SHP77 (cell line): Measurements from ENCODE around the gene SCGB3A1.

Source experiments
- DNase-seq, 2 experiments: peaks; one replicate each; lab custom pipeline; 2025; lab: John Stamatoyannopoulos, UW

Gene SCGB3A1

DNA sequence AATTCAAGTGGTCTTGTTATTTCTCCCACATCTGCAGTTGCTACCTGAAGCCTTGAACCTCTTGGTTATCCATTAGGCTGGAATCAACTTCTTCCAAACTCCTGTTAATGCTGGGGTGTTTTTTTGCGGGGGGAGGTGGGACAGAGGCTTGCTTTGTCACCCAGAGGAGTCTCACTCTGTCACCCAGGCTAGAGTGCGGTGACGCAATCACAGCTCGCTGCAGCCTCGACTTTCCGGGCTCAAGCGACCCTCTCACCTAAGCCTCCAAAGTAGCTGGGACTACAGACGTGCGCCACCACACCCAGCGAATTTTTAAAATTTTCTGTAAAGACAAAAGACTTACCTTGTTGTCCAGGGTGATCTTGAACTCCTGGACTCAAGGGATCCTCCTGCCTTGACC lies 4.4 kb downstream of the SCGB3A1 start:
- DNase-seq, result no peak

DNA sequence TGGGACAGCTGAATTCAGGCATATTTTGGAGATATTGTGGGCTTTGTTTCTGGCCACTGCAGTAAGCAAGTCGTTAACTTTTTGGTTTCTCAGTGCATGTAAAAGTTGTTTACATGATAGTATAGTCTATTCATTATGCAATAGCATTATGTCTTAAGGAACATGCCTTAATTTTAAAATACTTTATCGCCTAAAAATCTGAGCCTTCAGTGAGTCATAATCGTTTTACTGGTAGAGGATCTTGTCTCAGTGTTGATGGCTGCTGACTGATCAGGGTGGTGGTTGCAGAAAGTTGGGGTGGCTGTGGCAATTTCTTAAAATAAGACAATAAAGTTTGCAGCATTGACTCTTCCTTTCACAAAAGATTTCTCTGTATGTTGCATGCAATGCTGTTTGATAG lies 5.1 kb downstream of the SCGB3A1 start:
- no peak for DNase-seq

DNA sequence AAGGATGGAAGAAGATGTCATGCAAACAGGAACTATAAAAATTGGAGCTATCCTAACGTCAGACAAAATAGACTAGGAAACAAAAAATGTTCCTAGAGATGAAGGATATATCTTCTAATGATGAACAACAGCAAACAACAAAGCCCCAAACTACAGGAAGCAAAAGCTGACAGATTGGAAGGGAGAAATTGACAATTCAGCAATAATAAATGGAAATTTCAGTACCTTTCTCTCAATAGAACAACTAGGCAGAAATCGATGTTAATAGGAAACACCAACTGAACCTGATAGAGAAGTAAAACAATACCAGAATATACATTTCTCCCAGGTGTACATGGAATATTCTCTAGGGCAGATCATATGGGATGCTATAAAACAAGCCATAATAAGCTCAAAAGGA lies 7.6 kb downstream of the SCGB3A1 start:
- no peak for DNase-seq

DNA sequence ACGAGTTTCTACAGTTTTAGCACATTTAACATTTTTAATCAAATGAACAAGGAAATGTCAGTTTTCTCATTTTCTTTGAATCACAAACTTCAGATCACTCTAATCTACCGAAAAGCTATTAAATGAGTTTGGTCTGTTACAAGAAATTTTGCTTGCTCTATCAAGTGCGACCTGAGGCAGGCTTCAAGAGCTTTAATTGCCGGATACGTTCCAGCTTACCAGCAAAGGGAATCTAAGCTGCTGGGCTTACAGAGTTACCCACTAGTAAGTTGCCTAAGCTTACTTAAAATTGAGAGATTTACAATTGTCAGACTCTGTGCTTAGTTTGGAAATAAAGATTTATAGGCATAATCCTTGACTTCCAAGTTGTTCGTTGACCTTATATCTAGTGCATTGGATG lies 10.6 kb downstream of the SCGB3A1 start:
- no peak for DNase-seq

DNA sequence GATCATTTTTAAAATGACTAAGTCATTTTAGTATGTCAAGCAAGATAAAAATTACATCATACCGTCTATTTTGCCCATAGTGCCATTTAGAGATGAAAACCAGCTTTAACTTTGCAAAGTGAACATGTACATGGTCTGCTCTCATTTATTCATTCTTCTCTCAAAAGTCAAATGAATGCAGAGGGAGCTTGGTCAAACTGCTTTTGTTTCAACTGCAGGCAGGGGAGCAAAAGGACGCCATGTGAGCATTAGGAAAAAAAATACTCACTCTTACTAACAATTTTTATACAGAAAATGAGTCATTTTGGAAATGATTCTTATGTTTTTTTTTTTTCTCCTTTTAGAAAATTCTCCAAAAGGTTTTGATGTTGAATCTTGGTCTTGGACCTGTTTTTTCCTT lies 15.7 kb downstream of the SCGB3A1 start:
- no peak for DNase-seq

DNA sequence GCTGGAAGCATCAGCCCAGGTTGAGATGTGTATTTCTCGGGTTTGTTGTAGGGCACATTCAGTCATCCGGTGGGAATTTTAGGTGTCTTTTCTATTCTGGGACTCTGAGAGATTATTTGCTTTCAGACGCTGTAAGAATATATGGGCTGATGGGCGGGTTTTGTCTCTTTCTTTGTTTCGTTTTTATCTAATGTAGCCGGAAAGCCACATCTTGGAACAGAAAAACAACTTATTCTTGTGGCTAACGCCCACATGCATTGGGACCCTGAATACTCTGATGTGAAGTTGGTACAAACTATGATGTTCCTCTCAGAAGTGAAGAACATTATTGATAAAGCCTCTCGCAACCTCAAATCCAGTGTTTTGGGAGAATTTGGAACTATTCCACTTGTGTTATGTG lies 22.4 kb downstream of the SCGB3A1 start:
- no peak for DNase-seq

DNA sequence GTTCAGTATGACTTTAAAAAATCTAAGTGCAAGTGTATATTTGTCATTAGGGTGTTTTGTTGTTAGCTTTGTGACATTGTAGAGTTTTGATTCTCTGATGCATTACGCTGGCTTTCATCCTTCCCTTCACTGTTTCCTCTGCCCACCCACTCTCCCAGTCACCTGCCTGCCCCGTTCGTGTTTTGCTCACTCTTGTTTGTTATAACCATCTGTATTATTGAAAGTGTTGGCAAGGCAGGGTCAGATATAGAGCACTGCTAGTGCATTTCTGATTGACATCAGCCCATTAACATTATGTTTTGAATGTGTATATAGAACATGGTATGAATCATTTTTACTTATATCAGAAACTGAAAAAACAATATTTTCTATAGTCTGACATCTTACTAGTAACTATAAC lies 27.3 kb downstream of the SCGB3A1 start:
- DNase-seq, result no peak

DNA sequence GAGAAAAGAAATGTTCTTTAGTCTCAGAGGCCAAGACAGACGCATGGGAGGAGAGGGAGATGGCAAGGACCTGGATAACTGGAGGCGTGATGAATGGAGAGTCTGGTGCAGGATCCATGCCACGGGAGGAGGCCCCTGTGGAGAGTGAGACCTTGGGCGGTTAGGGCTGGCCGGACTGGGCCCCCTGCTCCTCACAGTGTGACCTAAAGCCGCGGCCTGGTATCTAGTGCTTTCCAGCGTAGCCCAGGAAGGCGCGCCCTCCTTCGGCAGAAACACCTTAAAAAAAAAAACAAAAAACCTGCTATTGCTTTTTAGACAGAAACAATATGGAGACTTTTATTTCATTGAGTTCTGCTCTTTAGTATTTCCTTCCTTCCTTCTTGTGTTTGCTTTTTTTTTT lies 33.1 kb downstream of the SCGB3A1 start:
- DNase-seq, result no peak

DNA sequence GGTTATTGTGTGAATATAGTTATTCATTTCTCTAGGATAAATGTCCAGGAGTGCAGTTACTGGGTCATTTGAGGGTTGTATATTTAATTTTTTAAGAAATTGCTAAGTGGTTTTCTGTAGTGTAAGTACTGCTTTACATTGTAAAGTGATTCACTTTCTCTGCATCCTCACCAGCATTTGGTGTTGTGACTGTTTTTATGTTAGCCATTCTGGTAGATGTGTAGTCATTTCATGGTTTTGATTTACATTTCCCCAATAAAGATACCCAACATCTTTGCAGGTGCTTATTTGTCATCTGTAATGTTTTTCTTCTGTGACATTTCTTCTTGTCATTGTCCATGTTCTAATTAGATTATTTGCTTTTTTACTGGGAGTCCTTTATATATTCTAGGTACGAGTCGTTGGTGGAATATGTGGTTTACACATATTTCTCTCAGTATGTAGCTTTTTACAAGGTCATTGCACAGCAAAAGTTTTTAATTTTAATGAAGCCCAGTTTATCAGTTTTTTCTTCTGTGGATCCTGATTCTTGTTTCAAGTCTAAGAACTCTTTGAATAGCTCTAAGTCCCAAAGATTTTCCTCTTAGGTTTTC lies 34.0 kb downstream of the SCGB3A1 start:
- no peak for DNase-seq

DNA sequence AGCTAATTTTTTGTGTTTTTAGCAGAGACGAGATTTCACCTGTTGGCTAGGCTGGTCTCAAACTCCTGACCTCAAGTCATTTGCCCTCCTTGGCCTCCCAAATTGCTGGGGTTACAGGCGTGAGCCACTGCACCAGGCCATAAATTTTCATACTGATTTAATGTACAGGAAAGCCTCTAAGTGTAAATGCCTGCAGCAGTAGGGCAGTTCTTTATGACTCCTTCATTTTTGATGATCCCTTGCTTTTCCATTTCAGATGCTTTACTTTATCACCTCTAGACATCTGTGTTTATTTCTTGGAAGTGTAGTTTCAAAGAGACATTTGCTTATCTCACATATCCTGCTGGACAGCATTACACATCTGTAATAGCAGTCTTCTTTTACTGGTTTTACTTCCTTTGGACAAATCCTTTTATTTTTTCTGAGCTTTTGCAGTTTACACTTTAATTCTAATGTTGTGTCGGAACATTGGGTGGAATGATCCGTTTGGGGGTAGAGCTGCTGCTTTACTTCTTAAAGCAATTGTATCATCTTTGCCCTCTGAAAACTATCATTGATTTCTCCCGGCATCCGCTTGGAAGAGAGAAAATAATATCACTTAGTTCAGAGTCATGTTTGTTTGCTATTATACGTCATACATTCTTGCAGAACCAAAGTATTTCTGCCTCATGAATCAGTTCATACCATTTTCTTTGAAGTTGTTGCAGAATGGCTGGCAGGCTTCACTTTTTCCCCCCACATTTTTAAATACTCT lies 36.0 kb downstream of the SCGB3A1 start:
- DNase-seq, result no peak

DNA sequence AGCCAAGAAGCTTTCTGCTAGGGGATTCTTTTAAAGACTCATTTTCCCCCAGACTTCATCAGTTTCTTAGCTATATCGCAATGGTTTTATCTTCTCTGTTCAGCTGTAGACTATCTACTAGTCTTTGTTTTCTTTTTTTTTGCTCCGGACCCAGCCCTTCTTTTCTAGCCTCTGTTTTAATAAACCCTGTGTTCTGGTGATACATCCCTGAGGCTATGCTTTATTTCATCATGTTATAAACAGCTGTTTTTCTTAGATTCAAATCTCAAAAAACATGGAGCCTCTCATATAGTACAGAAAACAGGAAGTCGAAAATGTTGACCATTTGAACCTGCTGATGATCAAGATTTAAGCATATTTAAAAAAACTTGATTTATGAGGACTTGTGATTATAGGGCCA lies 37.8 kb downstream of the SCGB3A1 start:
- DNase-seq, result no peak

DNA sequence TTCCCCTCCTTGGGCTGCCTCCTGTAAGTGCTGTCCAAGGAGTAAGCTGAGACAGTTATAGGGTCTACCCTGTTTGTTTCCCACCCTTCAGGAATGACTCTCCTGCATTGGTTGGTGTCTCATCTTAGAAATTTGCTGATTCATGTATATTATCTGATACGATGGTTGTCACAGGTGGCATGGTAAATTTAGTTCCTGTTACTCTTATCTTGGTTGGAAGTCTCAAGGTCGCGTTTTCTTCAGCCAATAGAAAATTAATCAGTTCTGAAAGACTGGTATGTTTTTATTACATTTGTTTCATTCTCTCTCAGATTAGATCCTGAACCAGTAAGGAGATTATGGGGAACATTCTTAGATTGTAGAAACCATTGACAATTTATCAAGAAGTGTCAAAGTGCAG lies 42.7 kb downstream of the SCGB3A1 start:
- DNase-seq, result no peak

DNA sequence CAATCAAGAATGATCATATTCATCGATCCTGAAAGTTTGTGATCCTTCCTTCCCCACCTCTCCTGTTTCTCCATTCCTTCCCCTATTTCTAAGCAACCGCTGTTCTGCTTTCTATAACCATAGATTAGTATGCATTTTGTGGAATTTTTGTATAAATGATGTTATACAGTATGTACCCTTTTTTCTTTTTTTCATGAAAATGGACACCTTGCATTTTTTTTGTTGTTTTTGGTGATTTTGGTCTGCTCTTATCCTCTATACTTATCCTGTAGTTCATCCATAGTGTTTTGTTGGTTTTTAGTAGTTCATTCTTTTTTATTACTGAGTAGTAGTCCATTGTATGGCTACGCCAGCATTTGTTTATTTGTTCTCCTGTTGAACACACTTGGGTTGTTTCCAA lies 46.1 kb downstream of the SCGB3A1 start:
- DNase-seq, result no peak

DNA sequence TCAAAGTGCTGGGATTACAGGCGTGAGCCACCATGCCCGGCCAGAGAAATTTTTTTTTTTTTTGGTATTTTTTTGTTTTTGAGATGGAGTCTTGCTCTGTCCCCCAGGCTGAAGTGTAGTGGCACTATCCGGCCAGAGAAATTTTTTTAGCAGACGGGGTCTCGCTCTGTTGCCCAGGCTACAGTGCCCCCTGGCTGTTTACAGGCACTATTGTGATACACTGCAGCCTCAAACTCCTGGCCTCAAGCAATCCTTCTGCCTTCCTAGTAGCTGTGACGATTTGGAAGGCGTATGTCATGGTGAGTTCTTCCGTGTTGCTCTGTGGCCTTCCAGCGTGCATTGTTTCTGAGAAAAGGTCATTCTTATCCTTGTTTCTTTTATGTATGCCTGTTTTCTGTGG lies 49.6 kb downstream of the SCGB3A1 start:
- DNase-seq, result no peak
